RWPE2 (cell line): ENCODE data around the gene P2RY13.

ENCODE experiments used
- ATAC-seq: fragments of 200-7000 bp; cut with Tn5 transposase; 3 replicates; pipeline ENCODE4 v1.9.1; 2021; ENCODE audit warnings: low read depth
- DNase-seq: peaks from one replicate; pipeline ENCODE4 v3.0.0-alpha.2; 2020; ENCODE audit warnings: low spot score
- H3K27ac ChIP-seq: fragments of 450-650 bp; 2 replicates; pipeline ENCODE4 v1.5.1; 2017; ENCODE audit warnings: mild to moderate bottlenecking; ENCODE audit not compliant: poor library complexity, severe bottlenecking
- H3K27me3 ChIP-seq: fragments of 250-450 bp; sonication (Bioruptor Pico); 2 replicates; pipeline ENCODE4 v1.5.1; 2021; ENCODE audit warnings: mild to moderate bottlenecking, moderate library complexity; ENCODE audit not compliant: insufficient read depth, poor library complexity, severe bottlenecking
- H3K36me3 ChIP-seq: fragments of 250-450 bp; sonication (Bioruptor Pico); 2 replicates; pipeline ENCODE4 v1.5.1; 2020; ENCODE audit warnings: low read depth, mild to moderate bottlenecking, moderate library complexity
- H3K4me1 ChIP-seq: fragments of 250-450 bp; sonication (Bioruptor Pico); 2 replicates; pipeline ENCODE4 v1.5.1; 2021; ENCODE audit warnings: mild to moderate bottlenecking, moderate library complexity; ENCODE audit not compliant: insufficient read depth, poor library complexity, severe bottlenecking
- H3K4me3 ChIP-seq: fragments of 250-450 bp; sonication (Bioruptor Pico); 2 replicates; pipeline ENCODE4 v1.5.1; 2021; ENCODE audit warnings: mild to moderate bottlenecking, moderate library complexity; ENCODE audit not compliant: severe bottlenecking
- H3K9me3 ChIP-seq: fragments of 250-450 bp; sonication (Bioruptor Pico); 2 replicates; pipeline ENCODE4 v1.5.1; 2021; ENCODE audit warnings: mild to moderate bottlenecking, moderate library complexity; ENCODE audit not compliant: severe bottlenecking
- CTCF ChIP-seq: fragments of 450-650 bp; IDR thresholded peaks from one replicate; pipeline ENCODE4 v1.5.1; 2017; ENCODE audit warnings: mild to moderate bottlenecking, moderate library complexity; ENCODE audit not compliant: poor library complexity, severe bottlenecking

The P2RY13 gene

GRCh38 chr3:151318313-151318712 is 11.0 kb downstream of the P2RY13 start:
- ATAC-seq (no peak), DNase-seq (no peak)
- Histone ChIP-seq H3K36me3 (peaks cover 23% of the 10 kb centered on the region), H3K27me3 (no peaks in the 10 kb centered on the region), H3K4me1 (peaks cover 51% of the 10 kb centered on the region), H3K27ac (peak overlapping the region; percentile 99), H3K9me3 (no peaks in the 10 kb centered on the region), H3K4me3 (no peak overlapping the region)
- TF ChIP-seq CTCF: no peak

GRCh38 chr3:151316267-151316991 is 12.9 kb downstream of the P2RY13 start, which contains the start of gene GPR87:
Gene GPR87, minus strand, starts transcription at chr3:151316820. Its CDS starts 16,720 bp downstream, at chr3:151300100.
- no peaks in the 10 kb centered on the region for H3K9me3 ChIP-seq
- H3K27me3 ChIP-seq: no peaks in the 10 kb centered on the region
- DNase-seq (peak; percentile 71), ATAC-seq (peak; percentile 80)
- H3K36me3 ChIP-seq: peaks cover 42% of the 10 kb centered on the region
- peaks cover 62% of the 10 kb centered on the region for H3K4me1 ChIP-seq
- peak within 1 kb of the TSS; percentile 69 for H3K4me3 ChIP-seq
- no peak for TF ChIP-seq CTCF
- H3K27ac ChIP-seq: peak within 1 kb of the TSS; percentile 99

GRCh38 chr3:151315846-151316245 is 13.5 kb downstream of the P2RY13 start:
- Histone ChIP-seq H3K36me3 (peaks cover 48% of the 10 kb centered on the region), H3K27ac (peak overlapping the region; percentile 99)

GRCh38 chr3:151315136-151315535 is 14.2 kb downstream of the P2RY13 start:
- no peak for TF ChIP-seq CTCF
- no peak for DNase-seq
- Histone ChIP-seq H3K27me3 (no peaks in the 10 kb centered on the region), H3K4me3 (peak overlapping the region; percentile 69), H3K9me3 (no peaks in the 10 kb centered on the region), H3K27ac (peak overlapping the region; percentile 99), H3K4me1 (peaks cover 60% of the 10 kb centered on the region), H3K36me3 (peaks cover 55% of the 10 kb centered on the region)
- no peak for ATAC-seq

More at GRCh38 chr3:151315846-151316245, 13.5 kb downstream of the P2RY13 start:
- no peaks in the 10 kb centered on the region for H3K9me3 ChIP-seq
- no peaks in the 10 kb centered on the region for H3K27me3 ChIP-seq
- DNase-seq (no peak), ATAC-seq (peak; percentile 32; the same call in 2 of the 3 replicates)
- H3K4me3 ChIP-seq: peak overlapping the region; percentile 69
- H3K4me1 ChIP-seq: peaks cover 60% of the 10 kb centered on the region
- no peak for TF ChIP-seq CTCF

- ATAC-seq (no peak), DNase-seq (no peak)
- H3K4me3 ChIP-seq: peak overlapping the region; percentile 69
- H3K36me3 ChIP-seq: peaks cover 61% of the 10 kb centered on the region
- TF ChIP-seq CTCF: no peak
- peaks cover 59% of the 10 kb centered on the region for H3K4me1 ChIP-seq
- H3K27me3 ChIP-seq: no peaks in the 10 kb centered on the region
- H3K27ac ChIP-seq: peak overlapping the region; percentile 99
- no peaks in the 10 kb centered on the region for H3K9me3 ChIP-seq
Measured at GRCh38 chr3:151314593-151314992, 14.8 kb downstream of the P2RY13 start.
